ENCODE results near the gene CNKSR2. TPM values are rescaled to one million over a fixed set of nuclear protein-coding genes. Genes with fewer than 3 reads are reported as not detected.

The CNKSR2 gene
- total RNA-seq, 1 donor from 2014 or later = 54.5 TPM

GRCh38 chrX:21440911-21441310, 66.7 kb downstream of the CNKSR2 start:
- TF ChIP-seq CTCF (IDR thresholded peaks at IDR 0.05) = no peak
- Mint-ChIP-seq H3K4me1 (no peaks in the 10 kb centered on the region), H3K36me3 (no peaks in the 10 kb centered on the region), H3K27ac (no peak overlapping the region), H3K27me3 (ENCODE audit: insufficient read depth, low read depth) (no peaks in the 10 kb centered on the region), H3K4me3 (no peak overlapping the region), H3K9me3 (no peaks in the 10 kb centered on the region)
- Histone ChIP-seq H3K4me1 (no peaks in the 10 kb centered on the region), H2AFZ (replicated peaks) (no peak overlapping the region), H3K9me3 (ENCODE audit: low read depth) (no peaks in the 10 kb centered on the region), H3F3A (ENCODE audit: low read depth) (no peaks in the 10 kb centered on the region), H3K79me2 (ENCODE audit: low read depth) (no peaks in the 10 kb centered on the region), H3K4me2 (no peak overlapping the region), H3K27me3 (no peaks in the 10 kb centered on the region), H3K27ac (no peak overlapping the region), H3K4me3 (no peak overlapping the region), H3K36me3 (peaks cover 6% of the 10 kb centered on the region), H4K20me1 (ENCODE audit: low read depth) (no peaks in the 10 kb centered on the region), H3K9ac (no peak overlapping the region)
- DNase-seq (ENCODE audit: low spot score) = no peak

- H4K20me1 ChIP-seq (ENCODE audit: low read depth) = no peaks in the 10 kb centered on the region
- H3K9me3 Mint-ChIP-seq = no peaks in the 10 kb centered on the region
- no peak overlapping the region for H3K9ac ChIP-seq
- DNase-seq (ENCODE audit: low spot score) = no peak
- H3K27me3 ChIP-seq = no peaks in the 10 kb centered on the region
- H3K27me3 Mint-ChIP-seq (ENCODE audit: insufficient read depth, low read depth) = no peaks in the 10 kb centered on the region
- H3K27ac Mint-ChIP-seq = no peak overlapping the region
- TF ChIP-seq CTCF (IDR thresholded peaks at IDR 0.05) (no peak), EZH2phosphoT487 (IDR thresholded peaks at IDR 0.05) (no peak), EZH2 (IDR thresholded peaks at IDR 0.05) (no peak)
- H3K4me3 Mint-ChIP-seq = no peak overlapping the region
- H3K9me3 ChIP-seq (ENCODE audit: low read depth) = no peaks in the 10 kb centered on the region
- H3K4me3 ChIP-seq = no peak overlapping the region
- no peak overlapping the region for H2AFZ ChIP-seq (replicated peaks)
- H3K36me3 Mint-ChIP-seq = no peaks in the 10 kb centered on the region
- H3K79me2 ChIP-seq (ENCODE audit: low read depth) = peaks cover 13% of the 10 kb centered on the region
- no peaks in the 10 kb centered on the region for H3F3A ChIP-seq (ENCODE audit: low read depth)
- H3K36me3 ChIP-seq = no peaks in the 10 kb centered on the region
- no peak overlapping the region for H3K4me2 ChIP-seq
- no peaks in the 10 kb centered on the region for H3K4me1 ChIP-seq
- H3K4me1 Mint-ChIP-seq = no peaks in the 10 kb centered on the region
- H3K27ac ChIP-seq = no peak overlapping the region
These were observed 83.5 kb downstream of the CNKSR2 start for GRCh38 chrX:21457718-21458117.

GRCh38 chrX:21469071-21469470, 94.9 kb downstream of the CNKSR2 start:
- no peak for DNase-seq (ENCODE audit: low spot score)
- H3K4me1 ChIP-seq = no peaks in the 10 kb centered on the region
- Mint-ChIP-seq H3K9me3 (no peaks in the 10 kb centered on the region), H3K4me3 (no peak overlapping the region), H3K4me1 (peaks cover 6% of the 10 kb centered on the region), H3K27me3 (ENCODE audit: insufficient read depth, low read depth) (no peaks in the 10 kb centered on the region), H3K36me3 (peaks cover 2% of the 10 kb centered on the region), H3K27ac (no peak overlapping the region)
- no peak overlapping the region for H2AFZ ChIP-seq (replicated peaks)
- H3K27ac ChIP-seq = no peak overlapping the region
- no peaks in the 10 kb centered on the region for H3F3A ChIP-seq (ENCODE audit: low read depth)
- no peak overlapping the region for H3K4me3 ChIP-seq
- H3K9ac ChIP-seq = no peak overlapping the region
- peaks cover 8% of the 10 kb centered on the region for H3K79me2 ChIP-seq (ENCODE audit: low read depth)
- no peaks in the 10 kb centered on the region for H4K20me1 ChIP-seq (ENCODE audit: low read depth)
- H3K36me3 ChIP-seq = no peaks in the 10 kb centered on the region
- no peak overlapping the region for H3K4me2 ChIP-seq
- TF ChIP-seq EZH2phosphoT487 (IDR thresholded peaks at IDR 0.05) (no peak), EZH2 (IDR thresholded peaks at IDR 0.05) (no peak), CTCF (IDR thresholded peaks at IDR 0.05) (no peak)
- peaks cover 4% of the 10 kb centered on the region for H3K9me3 ChIP-seq (ENCODE audit: low read depth)
- no peaks in the 10 kb centered on the region for H3K27me3 ChIP-seq

GRCh38 chrX:21476909-21477308, 102.7 kb downstream of the CNKSR2 start:
- Mint-ChIP-seq H3K27me3 (ENCODE audit: insufficient read depth, low read depth) (peaks cover 2% of the 10 kb centered on the region), H3K27ac (no peak overlapping the region), H3K36me3 (peaks cover 2% of the 10 kb centered on the region), H3K9me3 (no peaks in the 10 kb centered on the region), H3K4me3 (no peak overlapping the region), H3K4me1 (peaks cover 6% of the 10 kb centered on the region)
- Histone ChIP-seq H3K36me3 (no peaks in the 10 kb centered on the region), H3K79me2 (ENCODE audit: low read depth) (peaks cover 7% of the 10 kb centered on the region), H3K4me3 (no peak overlapping the region), H3K27ac (no peak overlapping the region), H3K4me2 (no peak overlapping the region), H3K27me3 (no peaks in the 10 kb centered on the region), H4K20me1 (ENCODE audit: low read depth) (no peaks in the 10 kb centered on the region), H3F3A (ENCODE audit: low read depth) (no peaks in the 10 kb centered on the region), H3K9me3 (ENCODE audit: low read depth) (no peaks in the 10 kb centered on the region), H2AFZ (replicated peaks) (no peak overlapping the region), H3K9ac (no peak overlapping the region), H3K4me1 (no peaks in the 10 kb centered on the region)
- TF ChIP-seq EZH2 (IDR thresholded peaks at IDR 0.05) = no peak
- TF ChIP-seq CTCF (IDR thresholded peaks at IDR 0.05) = no peak
- TF ChIP-seq EZH2phosphoT487 (IDR thresholded peaks at IDR 0.05) = no peak
- DNase-seq (ENCODE audit: low spot score) = peak; percentile 4

Data from neural progenitor cell (in vitro differentiated cells).